Amygdala (tissue), 56 donors: ENCODE results near the gene KIAA0753.

ENCODE experiments used
- DNase-seq, 56 donors: peaks; one replicate each; lab custom pipeline; 2025; lab: John Stamatoyannopoulos, UW

Gene KIAA0753

GRCh38 chr17:6530324-6530920 lies 110.1 kb downstream of the KIAA0753 start:
- DNase-seq = no peak

GRCh38 chr17:6528557-6528956 lies 112.0 kb downstream of the KIAA0753 start:
- DNase-seq = peak in 9 of 56 donors; percentile 10 to 61 (median 17)
